NCI-H510A treated with DMSO at 0.1 percent for 48 hours (cell line): Measurements from ENCODE around the gene ITGA11.

Experiments
- DNase-seq: peaks from one replicate; lab custom pipeline; 2025; lab: John Stamatoyannopoulos, UW

The ITGA11 gene

DNA sequence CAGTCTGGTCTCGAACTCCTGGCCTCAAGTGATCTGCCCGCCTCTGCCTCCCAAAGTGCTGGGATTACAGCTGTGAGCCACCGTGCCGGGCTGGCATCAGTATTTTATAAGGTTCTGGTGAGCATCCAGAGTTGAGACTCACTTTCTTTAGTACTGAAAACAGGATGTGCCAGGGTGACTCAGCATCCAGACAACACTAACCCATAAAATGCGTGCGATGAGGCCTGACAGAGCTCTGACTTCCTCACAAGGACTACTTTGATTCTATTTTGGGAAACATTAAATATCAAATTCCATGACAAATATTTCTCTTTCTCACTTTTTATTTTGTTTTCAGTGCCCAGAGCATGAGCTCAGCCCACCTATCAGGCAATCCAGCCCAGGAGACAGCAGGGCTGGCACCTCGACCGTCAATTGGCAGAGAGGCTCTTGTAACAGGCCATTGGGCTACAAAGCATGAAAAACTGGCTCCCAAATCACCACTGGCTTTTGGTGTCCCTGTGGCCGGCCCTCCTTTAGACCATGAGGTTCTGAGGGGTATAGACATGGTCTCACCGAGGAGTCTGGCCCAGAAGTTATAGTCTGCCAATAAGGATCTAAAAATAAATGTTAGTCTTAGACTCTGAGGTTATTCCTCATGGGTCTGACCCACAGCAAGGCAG is 79.4 kb downstream of the ITGA11 start:
- DNase-seq = peak; percentile 1

DNA sequence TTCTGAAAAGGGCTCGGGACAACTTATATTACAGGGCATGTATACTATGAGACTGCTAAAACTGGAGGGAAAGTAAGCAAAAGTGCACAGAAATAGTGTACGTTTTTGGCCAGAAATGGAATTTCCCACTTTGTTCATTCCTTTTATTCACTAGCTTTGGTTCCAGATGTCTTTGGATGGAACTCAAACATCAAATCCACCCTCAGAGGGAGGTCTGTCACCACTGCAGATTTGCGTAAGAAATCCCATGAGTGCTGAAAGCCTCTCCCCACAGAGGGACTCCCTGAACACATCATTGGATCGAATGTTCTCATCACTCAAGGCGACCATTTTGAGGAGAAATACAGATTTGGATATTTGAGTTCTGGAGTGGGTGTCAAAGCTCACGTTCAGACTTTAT is 82.8 kb downstream of the ITGA11 start:
- DNase-seq = no peak

- no peak for DNase-seq
Observed at GRCh38 chr15:68348606-68349005, 83.4 kb downstream of the ITGA11 start.

GRCh38 chr15:68348081-68348480 is 83.9 kb downstream of the ITGA11 start:
- DNase-seq = no peak

GRCh38 chr15:68347392-68347791 is 84.6 kb downstream of the ITGA11 start:
- no peak for DNase-seq

DNA sequence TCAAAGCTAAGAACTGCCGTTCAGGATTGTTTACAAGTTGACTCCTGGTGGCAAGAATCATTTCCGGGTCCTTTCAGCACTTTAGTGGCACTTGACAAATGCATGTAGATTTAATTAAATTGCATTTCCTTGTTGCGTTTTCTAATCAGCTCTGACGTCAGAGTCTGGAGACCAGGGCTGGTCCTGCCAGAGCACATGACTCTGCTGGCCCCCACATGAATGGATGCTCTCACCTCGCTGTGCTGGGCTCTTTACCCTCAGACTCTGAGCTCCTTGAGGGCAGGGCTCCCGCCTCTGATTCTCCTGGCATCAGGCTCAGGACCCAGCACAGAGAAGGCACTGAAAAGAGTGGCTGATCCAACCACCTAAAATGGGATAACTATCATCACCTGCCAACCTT is 85.0 kb downstream of the ITGA11 start:
- no peak for DNase-seq

DNA sequence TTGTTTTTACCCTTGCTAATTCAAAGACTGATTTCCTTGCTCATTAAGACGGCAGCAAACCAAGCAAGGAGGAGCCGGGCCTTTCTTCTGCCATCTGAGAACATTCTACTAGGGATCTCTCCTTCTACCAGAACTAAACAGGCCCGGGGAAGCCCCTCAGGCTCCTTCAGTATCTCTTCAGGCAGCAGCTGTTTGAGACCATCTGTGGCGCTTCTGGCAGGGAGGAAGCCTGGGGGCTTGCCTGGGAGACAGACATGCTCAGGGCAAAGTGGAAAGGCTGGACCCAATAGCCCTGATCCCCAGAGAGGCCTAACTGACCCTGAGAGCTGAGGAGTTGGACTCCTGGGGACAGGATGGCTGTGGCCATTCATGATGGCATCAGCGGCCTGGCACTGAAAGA is 86.5 kb downstream of the ITGA11 start:
- DNase-seq = no peak

- DNase-seq = no peak
Observed at GRCh38 chr15:68344600-68344999, 87.4 kb downstream of the ITGA11 start.

DNA sequence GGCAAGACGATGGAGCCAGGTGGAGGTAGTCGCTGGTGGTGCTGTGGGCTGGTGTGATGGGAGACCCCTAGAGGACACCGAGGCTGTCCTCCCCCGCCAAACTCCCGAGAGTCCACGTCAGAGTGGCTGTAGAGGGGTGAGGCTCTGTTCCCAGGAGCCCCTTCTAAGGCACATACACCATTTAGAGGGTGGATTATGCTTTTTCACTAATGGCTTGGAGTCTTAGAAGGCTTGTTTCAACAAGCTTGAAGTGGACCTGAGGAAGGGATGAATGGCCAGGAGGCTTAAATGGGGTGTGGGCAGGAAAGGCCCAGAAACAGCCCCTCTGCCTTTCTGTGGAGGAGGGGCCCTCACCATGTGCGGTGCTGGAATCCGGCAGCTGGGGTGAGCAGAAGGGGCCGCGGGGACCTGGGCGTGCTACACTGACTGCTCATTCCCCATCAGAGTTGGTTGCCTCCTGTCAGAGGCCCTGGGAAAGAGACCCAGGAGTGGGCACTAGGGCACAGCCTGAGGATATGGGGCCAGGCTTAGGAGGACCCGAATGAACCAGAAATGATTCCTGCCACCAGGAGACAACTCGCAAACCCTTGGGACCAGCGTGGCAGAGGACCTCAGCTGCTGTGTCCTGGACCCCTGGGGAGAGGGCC is 88.3 kb downstream of the ITGA11 start:
- no peak for DNase-seq

DNA sequence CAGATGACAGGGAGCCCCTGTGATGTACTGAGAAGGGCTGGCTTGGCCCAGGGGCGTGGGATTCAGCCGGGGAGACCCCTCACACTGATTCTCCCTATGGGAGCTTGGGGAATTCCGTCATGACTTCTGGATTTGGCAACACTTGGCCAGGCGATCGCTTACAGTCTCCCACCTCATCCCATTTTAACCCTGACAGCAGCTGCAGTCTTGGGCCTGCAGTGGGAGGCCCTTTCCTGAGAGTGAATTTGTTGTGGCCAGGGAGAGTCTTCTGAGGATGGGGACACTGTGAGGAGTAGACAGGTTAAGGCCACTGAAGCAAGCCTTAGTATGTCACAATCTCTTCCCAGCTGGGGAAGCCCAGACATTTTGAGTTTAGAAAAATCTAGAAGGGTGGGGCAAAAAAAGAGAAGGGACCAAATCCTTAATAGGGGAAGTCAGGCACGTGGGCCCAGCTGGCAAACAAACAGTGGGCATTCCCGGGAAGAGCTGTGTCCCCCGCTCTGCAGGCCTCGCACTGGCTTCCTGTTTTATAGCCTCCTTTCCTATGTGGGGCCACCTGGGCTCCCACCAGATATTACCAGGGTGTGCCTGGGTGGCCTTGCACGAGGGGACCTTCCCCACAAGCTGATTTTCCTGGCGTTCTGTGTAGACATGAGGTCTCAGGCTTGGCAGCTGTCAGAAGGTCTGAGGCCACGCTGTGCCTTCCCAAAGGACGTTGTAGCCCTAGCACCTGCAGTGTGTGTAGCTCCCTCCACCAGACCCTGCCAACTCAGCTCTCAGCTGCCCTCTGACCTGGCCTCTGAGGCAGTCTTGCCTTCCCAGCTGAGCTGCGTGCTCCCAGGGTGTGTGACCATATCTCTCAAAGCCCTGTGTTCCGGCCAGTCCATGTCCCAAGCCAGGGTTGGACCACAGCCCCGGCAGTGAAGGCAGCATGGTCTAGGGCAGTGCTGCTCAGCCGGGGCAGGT is 89.9 kb downstream of the ITGA11 start:
- DNase-seq = no peak

GRCh38 chr15:68340726-68341671 is 91.0 kb downstream of the ITGA11 start:
- DNase-seq = no peak

GRCh38 chr15:68339481-68339880 is 92.5 kb downstream of the ITGA11 start:
- DNase-seq = no peak

- DNase-seq = no peak
Observed at GRCh38 chr15:68337826-68338225, 94.1 kb downstream of the ITGA11 start.

DNA sequence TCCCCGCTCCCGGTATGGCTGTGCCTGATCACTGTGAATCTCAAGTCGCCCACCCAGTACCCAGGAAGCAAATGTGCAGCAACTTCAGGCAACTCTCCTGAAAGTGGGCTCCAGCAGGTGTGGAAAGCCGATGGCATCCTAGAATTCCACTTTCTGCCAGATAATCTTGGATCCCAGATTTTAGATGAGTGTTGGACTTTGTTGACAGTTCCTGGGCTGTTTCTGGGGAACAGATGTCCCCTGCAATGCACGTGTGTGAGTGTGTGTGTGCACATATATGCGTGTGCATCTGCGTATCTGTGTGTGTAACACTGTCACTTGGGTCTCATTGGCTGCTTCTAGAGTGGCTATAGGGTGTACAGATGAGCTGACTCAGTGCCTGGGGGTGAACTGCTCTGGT is 95.4 kb downstream of the ITGA11 start:
- DNase-seq = no peak

- DNase-seq = no peak
Observed at GRCh38 chr15:68335655-68336054, 96.3 kb downstream of the ITGA11 start.

GRCh38 chr15:68335251-68335650 is 96.7 kb downstream of the ITGA11 start:
- no peak for DNase-seq

GRCh38 chr15:68334661-68335124 is 97.3 kb downstream of the ITGA11 start:
- DNase-seq = no peak

- no peak for DNase-seq
Observed at GRCh38 chr15:68333775-68334470, 98.0 kb downstream of the ITGA11 start.

DNA sequence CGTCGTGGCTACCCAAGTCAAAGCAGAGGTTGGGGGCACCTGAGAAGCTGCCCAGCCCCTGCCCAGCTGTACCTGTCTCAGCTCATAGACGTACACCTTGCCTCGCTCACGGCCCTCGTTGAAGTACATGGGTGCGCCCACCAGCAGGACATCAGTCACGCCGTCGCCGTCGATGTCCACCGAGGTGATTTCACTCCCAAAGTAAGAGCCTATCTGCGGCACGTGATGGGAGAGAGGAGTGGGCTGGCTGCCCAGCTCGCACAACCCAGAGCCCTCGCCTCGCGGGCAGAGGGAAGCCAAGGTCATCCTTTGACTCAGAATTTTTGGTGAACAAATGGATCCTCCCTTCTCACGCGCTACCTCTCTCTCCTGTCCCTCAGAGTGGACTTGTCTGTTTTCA is 99.7 kb downstream of the ITGA11 start:
- no peak for DNase-seq

GRCh38 chr15:68330901-68331300 is 101.1 kb downstream of the ITGA11 start:
- DNase-seq = no peak

DNA sequence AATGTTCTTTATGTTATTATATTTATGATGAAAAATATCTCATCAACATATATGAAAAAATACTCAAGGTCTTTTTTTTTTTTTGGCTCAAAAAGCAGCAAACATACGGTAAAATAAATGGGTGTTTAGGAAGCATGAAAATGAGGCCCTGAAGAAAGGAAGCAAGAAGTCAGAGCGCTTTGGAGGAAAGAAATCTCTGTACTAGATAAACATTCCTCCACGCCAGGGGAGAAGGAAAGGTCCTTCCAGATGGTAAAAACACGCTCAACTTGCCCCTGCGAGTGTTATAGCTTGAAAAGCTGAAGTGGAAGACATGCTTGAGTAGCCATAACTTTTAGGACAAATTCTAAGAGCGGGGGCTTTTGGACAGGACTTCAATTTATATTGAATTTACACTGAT is 101.5 kb downstream of the ITGA11 start:
- DNase-seq = no peak
